Activated naive CD4-positive, alpha-beta T cell treated with anti-CD3 and anti-CD28 coated beads for 36 hours (primary cell): ENCODE data around the gene LRRC14B. TPM values are rescaled to one million over a fixed set of nuclear protein-coding genes. Genes with fewer than 3 reads are reported as not detected.

ENCODE experiments used
- CTCF ChIA-PET: fragments of 350-600 bp; sonication (Branson Sonifier 250); formaldehyde crosslinking; loops from one replicate; lab custom pipeline; 2021; ENCODE audit warnings: antibody characterized with exemption; lab: Charles Lee
- DNase-seq: peaks from one replicate; pipeline ENCODE4 v3.0.0-alpha.2; 2020
- H3K27ac Mint-ChIP-seq: one replicate; pipeline ENCODE4 v1.8.0; 2021; ENCODE audit warnings: mild to moderate bottlenecking, mixed read lengths
- H3K27me3 Mint-ChIP-seq: one replicate; pipeline ENCODE4 v1.8.0; 2021; ENCODE audit warnings: low read depth, mixed read lengths
- H3K36me3 Mint-ChIP-seq: one replicate; pipeline ENCODE4 v1.8.0; 2021; ENCODE audit warnings: low read depth, mixed read lengths
- H3K4me1 Mint-ChIP-seq: one replicate; pipeline ENCODE4 v1.8.0; 2021; ENCODE audit warnings: low read depth, mixed read lengths
- H3K4me3 Mint-ChIP-seq: one replicate; pipeline ENCODE4 v1.8.0; 2021; ENCODE audit warnings: mild to moderate bottlenecking, moderate library complexity, mixed read lengths
- H3K9me3 Mint-ChIP-seq: one replicate; pipeline ENCODE4 v1.8.0; 2021; ENCODE audit warnings: mixed read lengths
- intact Hi-C: fragments of 100-400 bp; cut with micrococcal nuclease; formaldehyde crosslinking; loops from one replicate; pipeline ENCODE4 v1.15.1; 2023
- total RNA-seq, 2 experiments: library from RNA; stranded (reverse); gene quantifications; one replicate each; pipeline ENCODE4 v1.2.3, GENCODE V29; 2021

LRRC14B gene
- total RNA-seq, 2 experiments from 2014 or later, result not detected

- intact Hi-C loops, result no loop called here
- Mint-ChIP-seq H3K9me3 (no peaks in the 10 kb centered on the region), H3K27me3 (peaks cover 3% of the 10 kb centered on the region), H3K4me1 (no peaks in the 10 kb centered on the region), H3K27ac (no peak overlapping the region), H3K36me3 (no peaks in the 10 kb centered on the region), H3K4me3 (no peak overlapping the region)
- no peak for DNase-seq
- CTCF ChIA-PET, result no interaction called here
Measured at GRCh38 chr5:182126-182525, 9.2 kb upstream of the LRRC14B start.

DNA sequence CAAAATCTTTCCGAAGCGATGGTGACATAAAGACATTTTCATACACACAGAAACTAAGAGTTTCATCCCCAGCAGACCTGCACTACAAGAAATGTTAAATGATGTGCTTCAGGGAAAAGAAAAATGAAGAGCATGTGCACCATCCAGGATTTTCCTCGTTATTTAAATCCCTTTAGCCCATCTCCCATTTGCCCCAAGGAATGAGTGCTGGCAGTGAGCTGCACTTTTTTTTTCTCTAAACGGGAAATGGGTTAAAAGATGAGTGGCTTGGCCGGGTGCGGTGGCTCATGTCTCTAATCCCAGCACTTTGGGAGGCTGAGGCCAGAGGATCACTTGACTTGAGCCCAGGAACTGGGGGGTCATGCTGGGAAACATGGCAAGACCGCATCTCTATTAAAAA lies 6.8 kb upstream of the LRRC14B start:
- no peak overlapping the region for H3K27ac Mint-ChIP-seq
- CTCF ChIA-PET, result no interaction called here
- intact Hi-C loops, result no loop called here

GRCh38 chr5:185095-186070 lies 5.9 kb upstream of the LRRC14B start:
- Mint-ChIP-seq H3K9me3 (no peaks in the 10 kb centered on the region), H3K4me3 (no peak overlapping the region), H3K36me3 (no peaks in the 10 kb centered on the region), H3K27ac (no peak overlapping the region), H3K4me1 (peaks cover 10% of the 10 kb centered on the region), H3K27me3 (peaks cover 4% of the 10 kb centered on the region)
- CTCF ChIA-PET, result no interaction called here
- intact Hi-C loops, result no loop called here
- no peak for DNase-seq

More for the DNA sequence above, 6.8 kb upstream of the LRRC14B start:
- Mint-ChIP-seq H3K27me3 (peaks cover 7% of the 10 kb centered on the region), H3K9me3 (no peaks in the 10 kb centered on the region), H3K4me3 (no peak overlapping the region), H3K4me1 (peaks cover 7% of the 10 kb centered on the region), H3K36me3 (no peaks in the 10 kb centered on the region)
- no peak for DNase-seq

- Mint-ChIP-seq H3K27ac (no peak overlapping the region), H3K4me1 (peaks cover 11% of the 10 kb centered on the region), H3K9me3 (no peaks in the 10 kb centered on the region), H3K4me3 (no peak overlapping the region), H3K36me3 (no peaks in the 10 kb centered on the region), H3K27me3 (peaks cover 4% of the 10 kb centered on the region)
- intact Hi-C loops, result no loop called here
- CTCF ChIA-PET, result no interaction called here
- no peak for DNase-seq
Measured at GRCh38 chr5:186091-187041, 4.9 kb upstream of the LRRC14B start.

- intact Hi-C loops, result no loop called here
- no peak for DNase-seq
- Mint-ChIP-seq H3K4me3 (no peak overlapping the region), H3K36me3 (no peaks in the 10 kb centered on the region), H3K9me3 (no peaks in the 10 kb centered on the region), H3K27ac (no peak overlapping the region), H3K4me1 (peaks cover 11% of the 10 kb centered on the region), H3K27me3 (peaks cover 4% of the 10 kb centered on the region)
- CTCF ChIA-PET, result interaction anchor here (1.6 kb wide), 1 partner anchor 260 kb away, joined by 4 read pairs; no protein-coding TSS in a partner anchor
Measured at GRCh38 chr5:187042-187431, 4.3 kb upstream of the LRRC14B start.

- Mint-ChIP-seq H3K9me3 (no peaks in the 10 kb centered on the region), H3K4me1 (peaks cover 11% of the 10 kb centered on the region), H3K4me3 (no peak overlapping the region), H3K36me3 (no peaks in the 10 kb centered on the region), H3K27ac (no peak overlapping the region), H3K27me3 (peaks cover 4% of the 10 kb centered on the region)
- CTCF ChIA-PET, result interaction anchor here (0.6 to 2.2 kb wide), 12 partner anchors 16 to 427 kb away, joined by 3 to 13 read pairs (median 4); partner anchors contain the start of genes CCDC127 and SDHA
- no peak for DNase-seq
- intact Hi-C loops, result loop anchor here (1.0 kb wide), 4 partner anchors 30 to 243 kb away; partner anchors contain the start of genes CCDC127, PDCD6 and SDHA
Measured at GRCh38 chr5:187617-188451, 3.5 kb upstream of the LRRC14B start.

DNA sequence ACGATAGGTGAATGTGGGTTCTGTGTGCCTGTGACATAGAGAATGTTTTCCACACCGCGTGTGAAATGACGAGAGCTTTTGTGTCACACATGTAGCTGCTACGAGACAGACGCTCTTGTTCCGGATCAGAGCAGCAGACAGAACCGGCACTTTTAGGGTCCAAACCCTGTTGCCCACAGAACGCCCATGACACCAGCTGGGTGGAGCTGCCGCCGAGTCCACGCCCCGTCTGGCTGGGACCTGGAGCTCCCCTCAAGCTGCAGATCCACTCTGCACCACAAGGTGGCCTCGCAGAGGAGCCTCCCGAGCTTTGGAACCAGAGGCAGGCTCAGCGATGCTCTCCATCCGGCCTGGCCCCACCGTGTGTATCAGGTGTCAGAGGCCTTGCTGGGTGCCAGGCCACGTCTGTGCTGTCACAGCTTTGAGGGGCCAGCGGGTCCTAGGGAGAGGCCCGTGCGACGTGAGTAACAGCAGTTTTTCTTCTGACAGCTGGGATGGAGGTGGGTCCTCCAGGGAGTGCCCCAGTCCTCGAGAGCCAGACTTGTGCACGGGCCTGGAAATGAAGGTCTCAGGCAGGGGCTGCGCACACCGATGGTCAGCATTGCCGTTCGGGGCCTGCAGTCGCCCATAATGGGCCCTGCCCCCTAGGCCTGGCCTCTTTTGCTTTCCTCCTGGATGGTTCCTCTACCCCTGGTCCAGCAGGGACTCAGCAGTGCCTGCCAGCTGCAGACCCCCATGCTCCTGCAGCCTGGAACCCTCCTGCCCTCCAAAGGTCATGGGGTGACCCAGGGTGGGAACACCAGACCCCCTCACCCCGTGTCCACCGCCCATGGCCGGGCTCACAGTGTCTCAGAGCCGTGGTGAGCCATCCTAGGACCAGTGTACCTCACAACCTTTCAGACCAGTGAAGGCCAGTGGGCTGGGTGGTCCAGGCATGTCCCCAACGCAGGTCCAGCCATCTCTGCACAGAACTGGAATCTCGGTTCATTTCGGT lies 2.5 kb upstream of the LRRC14B start:
- CTCF ChIA-PET, result interaction anchor here (0.6 to 2.2 kb wide), 12 partner anchors 15 to 426 kb away, joined by 3 to 13 read pairs (median 4); partner anchors contain the start of genes CCDC127 and SDHA
- DNase-seq, result peak; percentile 95
- Mint-ChIP-seq H3K36me3 (no peaks in the 10 kb centered on the region), H3K4me3 (no peak overlapping the region), H3K9me3 (no peaks in the 10 kb centered on the region), H3K27me3 (peaks cover 4% of the 10 kb centered on the region), H3K4me1 (peaks cover 11% of the 10 kb centered on the region), H3K27ac (no peak overlapping the region)
- intact Hi-C loops, result loop anchor here (1.0 kb wide), 4 partner anchors 30 to 243 kb away; partner anchors contain the start of genes CCDC127, PDCD6 and SDHA

DNA sequence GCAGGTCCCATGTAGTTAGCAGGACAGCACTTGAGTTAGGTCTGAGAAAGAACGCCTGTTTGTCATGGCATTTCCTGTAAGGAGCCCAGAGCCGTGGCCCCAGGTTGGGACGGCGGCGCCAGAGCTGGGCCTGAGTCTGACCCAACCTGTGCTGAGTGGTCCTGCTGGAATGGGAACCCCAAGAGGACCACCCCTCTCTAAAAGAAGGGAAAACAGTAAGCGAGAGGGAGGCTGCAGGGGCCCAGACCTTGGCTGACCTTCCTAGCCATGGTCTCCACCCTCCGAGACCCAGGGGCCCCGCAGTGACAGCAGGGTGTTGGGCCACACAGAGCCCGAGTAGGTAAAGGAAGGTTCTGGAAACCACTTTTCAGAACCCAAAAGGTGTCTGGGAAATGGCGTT lies 1.8 kb upstream of the LRRC14B start:
- DNase-seq, result no peak
- H3K9me3 Mint-ChIP-seq, result no peaks in the 10 kb centered on the region
- H3K4me1 Mint-ChIP-seq, result peaks cover 11% of the 10 kb centered on the region
- H3K4me3 Mint-ChIP-seq, result no peak overlapping the region
- intact Hi-C loops, result no loop called here
- CTCF ChIA-PET, result interaction anchor here (2.2 kb wide), 1 partner anchor 93 kb away, joined by 13 read pairs; no protein-coding TSS in a partner anchor
- no peaks in the 10 kb centered on the region for H3K36me3 Mint-ChIP-seq
- no peak overlapping the region for H3K27ac Mint-ChIP-seq
- H3K27me3 Mint-ChIP-seq, result peaks cover 4% of the 10 kb centered on the region

DNA sequence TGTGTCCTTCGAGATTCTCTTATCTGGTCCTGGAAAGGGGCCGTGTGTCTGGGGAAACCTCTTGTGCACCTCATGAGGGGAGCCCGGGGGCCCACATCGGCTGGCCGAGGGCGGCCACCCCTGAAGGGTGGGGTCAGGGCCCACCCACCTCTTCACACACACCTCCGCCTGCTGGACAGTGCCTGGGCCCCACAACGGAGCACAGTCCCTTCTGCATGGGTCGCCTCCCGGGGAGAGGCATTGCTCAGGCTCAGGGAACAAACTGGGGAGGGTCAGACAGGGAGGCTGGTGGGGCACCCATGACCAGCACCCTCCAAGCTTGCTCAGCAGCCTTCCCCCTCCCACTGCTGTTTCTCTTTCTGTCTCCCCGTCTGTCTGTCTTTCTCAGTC lies 1.3 kb upstream of the LRRC14B start:
- Mint-ChIP-seq H3K36me3 (no peaks in the 10 kb centered on the region), H3K27me3 (peaks cover 4% of the 10 kb centered on the region), H3K9me3 (no peaks in the 10 kb centered on the region), H3K4me1 (peaks cover 11% of the 10 kb centered on the region), H3K27ac (no peak overlapping the region), H3K4me3 (no peak overlapping the region)
- intact Hi-C loops, result no loop called here
- no peak for DNase-seq
- CTCF ChIA-PET, result interaction anchor here (2.2 kb wide), 1 partner anchor 93 kb away, joined by 13 read pairs; no protein-coding TSS in a partner anchor

- no peaks in the 10 kb centered on the region for H3K9me3 Mint-ChIP-seq
- no peak overlapping the region for H3K4me3 Mint-ChIP-seq
- intact Hi-C loops, result no loop called here
- H3K27ac Mint-ChIP-seq, result no peak overlapping the region
- H3K36me3 Mint-ChIP-seq, result no peaks in the 10 kb centered on the region
- no peak for DNase-seq
- H3K27me3 Mint-ChIP-seq, result peaks cover 4% of the 10 kb centered on the region
- CTCF ChIA-PET, result interaction anchor here (0.9 kb wide), 1 partner anchor 59 kb away, joined by 3 read pairs; no protein-coding TSS in a partner anchor
- peaks cover 11% of the 10 kb centered on the region for H3K4me1 Mint-ChIP-seq
Measured at GRCh38 chr5:190366-191035, 794 bp upstream of the LRRC14B start.
